C4-2B (cell line): ENCODE data around the gene SLC14A1.

Experiments
- CTCF ChIP-seq: fragments of 450-650 bp; conservative IDR thresholded peaks from 2 replicates; pipeline ENCODE4 v1.5.1; 2017; ENCODE audit warnings: mild to moderate bottlenecking
- ZFX ChIP-seq: fragments of 450-650 bp; IDR thresholded peaks from 2 replicates; pipeline ENCODE4 v1.6.1; 2017

GRCh38 chr18:45691816-45692179 is 32.2 kb upstream of the SLC14A1 start:
- TF ChIP-seq CTCF, result no peak
- TF ChIP-seq ZFX, result no peak
